GM12865 (cell line): ENCODE data around the gene PLEKHA6.

Source experiments
- DNase-seq: peaks from one replicate; pipeline ENCODE4 v3.0.0; 2010; ENCODE audit warnings: low read depth
- H3K4me3 ChIP-seq: 2 replicates; pipeline ENCODE4 v1.5.1; 2011; ENCODE audit warnings: mild to moderate bottlenecking, low read depth, low read length, control low read depth
- CTCF ChIP-seq: IDR thresholded peaks from 2 replicates; pipeline ENCODE4 v1.5.1; 2011; ENCODE audit warnings: low read length, control low read depth, low read depth, inconsistent platforms; ENCODE audit not compliant: insufficient read depth; ENCODE audit errors: missing control alignments

The PLEKHA6 gene

GRCh38 chr1:204398197-204399125 lies 38.7 kb upstream of the PLEKHA6 start:
- H3K4me3 ChIP-seq: no peak overlapping the region
- peak; percentile 79 for DNase-seq
- peak; percentile 87 for TF ChIP-seq CTCF

GRCh38 chr1:204396015-204396583 lies 36.4 kb upstream of the PLEKHA6 start:
- no peak for DNase-seq
- no peak for TF ChIP-seq CTCF
- no peak overlapping the region for H3K4me3 ChIP-seq

GRCh38 chr1:204391629-204392028 lies 31.9 kb upstream of the PLEKHA6 start:
- TF ChIP-seq CTCF: no peak
- no peak for DNase-seq

GRCh38 chr1:204390751-204391466 lies 31.2 kb upstream of the PLEKHA6 start:
- TF ChIP-seq CTCF: no peak
- DNase-seq: no peak
- no peak overlapping the region for H3K4me3 ChIP-seq

More at GRCh38 chr1:204391629-204392028, 31.9 kb upstream of the PLEKHA6 start:
- no peak overlapping the region for H3K4me3 ChIP-seq

- no peak for DNase-seq
- TF ChIP-seq CTCF: no peak
- H3K4me3 ChIP-seq: no peak overlapping the region
These were observed 26.0 kb upstream of the PLEKHA6 start for GRCh38 chr1:204385727-204386126.

- DNase-seq: no peak
- TF ChIP-seq CTCF: no peak
- H3K4me3 ChIP-seq: no peak overlapping the region
These were observed 25.1 kb upstream of the PLEKHA6 start for GRCh38 chr1:204384636-204385352.
